GM18517 (cell line): Measurements from ENCODE around the gene SMIM35.

Experiments used
- ATAC-seq: cut with Tn5 transposase; IDR thresholded peaks from one replicate; pipeline ENCODE4 v1.9.1; 2021; ENCODE audit warnings: mild to moderate bottlenecking, moderate library complexity; ENCODE audit not compliant: unreplicated experiment

The SMIM35 gene

GRCh38 chr11:118060081-118060661 lies 26.6 kb downstream of the SMIM35 start:
- no peak for ATAC-seq

- no peak for ATAC-seq
Measured at GRCh38 chr11:118059246-118059940, 27.4 kb downstream of the SMIM35 start.

DNA sequence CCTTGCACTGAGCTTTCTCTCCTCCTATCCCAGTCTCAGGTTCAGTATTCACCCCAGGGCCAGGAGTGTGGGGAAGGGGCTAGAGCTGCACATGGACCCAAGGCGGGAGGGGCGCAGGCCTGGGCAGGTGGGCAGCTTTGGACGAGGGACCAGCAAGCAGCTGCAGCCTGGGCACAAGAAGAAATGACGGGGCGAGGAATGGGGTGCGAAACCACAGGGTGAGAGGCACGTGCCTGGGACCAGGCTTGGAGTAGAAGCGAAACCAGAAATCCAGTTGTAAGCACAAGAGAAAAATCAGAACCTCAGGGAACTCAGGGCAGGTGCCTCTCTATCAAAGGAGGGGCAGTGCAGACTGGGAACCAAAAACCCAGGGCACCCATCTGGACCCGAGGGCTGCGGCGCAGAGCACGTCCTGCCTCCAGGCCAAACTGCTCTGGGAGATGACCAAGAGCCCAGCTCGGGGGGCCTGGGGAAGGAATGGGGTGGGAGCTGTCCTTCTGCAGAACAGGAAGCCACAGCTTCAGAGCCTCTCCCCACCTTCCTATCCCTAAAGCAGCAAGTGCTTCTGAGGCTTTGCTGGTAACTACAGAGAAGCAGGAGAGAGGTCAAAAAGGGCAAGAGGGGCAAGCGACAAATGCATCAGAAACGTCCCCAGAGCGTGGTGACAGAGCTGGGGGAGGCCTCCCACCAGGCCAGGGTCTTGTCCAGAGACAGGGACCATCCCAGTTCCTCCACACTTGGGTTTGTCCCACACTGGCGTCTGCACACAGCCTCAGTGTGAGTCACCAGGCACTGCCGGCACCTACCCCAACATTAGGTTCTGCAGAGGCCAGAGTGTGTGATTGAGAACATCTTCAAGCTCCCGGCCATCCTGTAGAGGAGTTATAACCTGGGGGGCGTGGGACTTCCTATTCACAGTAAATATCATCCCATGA lies 28.2 kb downstream of the SMIM35 start:
- ATAC-seq = no peak

DNA sequence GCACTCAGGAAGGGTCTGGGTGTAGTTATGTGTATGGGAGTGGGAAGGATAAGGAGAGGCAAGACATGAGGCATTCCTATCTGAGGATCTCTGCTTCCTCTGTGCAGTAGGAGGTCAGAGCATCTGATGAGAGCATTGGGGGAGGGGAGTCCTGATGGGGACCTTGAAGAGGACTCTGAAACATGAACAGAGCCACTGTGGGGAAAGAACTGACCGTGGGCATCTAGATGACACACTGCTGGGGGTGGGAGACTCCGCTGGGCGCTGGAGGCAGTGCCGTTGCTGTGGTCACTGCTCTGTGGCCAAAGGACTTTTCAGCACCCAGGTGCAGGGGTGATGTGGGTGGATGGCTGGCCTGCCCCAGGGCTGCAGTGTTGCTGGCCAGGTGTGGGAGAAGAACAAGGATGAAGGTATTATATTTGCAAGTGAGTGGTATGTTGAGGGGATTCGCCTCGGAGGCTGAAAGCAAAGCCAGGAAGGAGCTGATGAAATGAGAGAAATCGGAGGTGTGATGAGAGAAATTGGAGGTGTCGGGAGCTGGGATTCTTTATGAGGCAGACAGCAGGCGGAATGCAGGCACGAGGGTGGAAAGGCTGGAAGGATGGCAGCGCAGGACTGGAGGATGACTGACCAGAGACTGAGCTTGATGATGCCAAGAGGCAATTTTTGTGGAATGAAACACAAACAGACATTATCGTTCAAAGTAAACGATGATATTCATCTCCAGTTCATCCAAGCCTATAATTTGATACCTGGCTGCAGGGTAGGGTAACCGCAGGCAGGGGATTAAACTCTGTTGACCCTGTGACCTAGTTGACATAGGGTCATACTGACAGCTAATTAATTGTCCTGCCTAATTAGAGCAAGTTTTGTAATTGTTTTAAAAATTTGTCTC lies 29.3 kb downstream of the SMIM35 start:
- ATAC-seq = no peak

DNA sequence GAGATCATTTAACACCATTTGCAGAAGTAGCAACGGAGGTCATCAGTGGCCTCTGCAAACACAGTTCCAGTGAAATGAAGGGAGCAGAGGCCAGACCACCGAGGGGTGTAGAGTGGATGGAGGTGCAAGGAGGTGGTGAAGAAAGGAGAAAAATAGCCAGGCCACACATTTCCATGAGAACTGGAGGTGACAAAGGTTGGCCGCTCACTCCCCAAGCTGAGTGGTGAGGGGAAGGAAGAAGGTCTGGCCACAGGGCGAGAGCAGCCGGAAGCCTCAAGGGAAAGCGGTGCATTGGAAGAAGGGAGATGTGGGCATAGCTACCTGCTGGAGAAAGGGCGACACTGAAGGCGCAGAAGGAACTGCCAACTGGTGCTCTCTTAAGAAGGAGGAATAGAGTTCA lies 30.0 kb downstream of the SMIM35 start:
- no peak for ATAC-seq

- no peak for ATAC-seq
Measured at GRCh38 chr11:118055966-118056365, 30.8 kb downstream of the SMIM35 start.

DNA sequence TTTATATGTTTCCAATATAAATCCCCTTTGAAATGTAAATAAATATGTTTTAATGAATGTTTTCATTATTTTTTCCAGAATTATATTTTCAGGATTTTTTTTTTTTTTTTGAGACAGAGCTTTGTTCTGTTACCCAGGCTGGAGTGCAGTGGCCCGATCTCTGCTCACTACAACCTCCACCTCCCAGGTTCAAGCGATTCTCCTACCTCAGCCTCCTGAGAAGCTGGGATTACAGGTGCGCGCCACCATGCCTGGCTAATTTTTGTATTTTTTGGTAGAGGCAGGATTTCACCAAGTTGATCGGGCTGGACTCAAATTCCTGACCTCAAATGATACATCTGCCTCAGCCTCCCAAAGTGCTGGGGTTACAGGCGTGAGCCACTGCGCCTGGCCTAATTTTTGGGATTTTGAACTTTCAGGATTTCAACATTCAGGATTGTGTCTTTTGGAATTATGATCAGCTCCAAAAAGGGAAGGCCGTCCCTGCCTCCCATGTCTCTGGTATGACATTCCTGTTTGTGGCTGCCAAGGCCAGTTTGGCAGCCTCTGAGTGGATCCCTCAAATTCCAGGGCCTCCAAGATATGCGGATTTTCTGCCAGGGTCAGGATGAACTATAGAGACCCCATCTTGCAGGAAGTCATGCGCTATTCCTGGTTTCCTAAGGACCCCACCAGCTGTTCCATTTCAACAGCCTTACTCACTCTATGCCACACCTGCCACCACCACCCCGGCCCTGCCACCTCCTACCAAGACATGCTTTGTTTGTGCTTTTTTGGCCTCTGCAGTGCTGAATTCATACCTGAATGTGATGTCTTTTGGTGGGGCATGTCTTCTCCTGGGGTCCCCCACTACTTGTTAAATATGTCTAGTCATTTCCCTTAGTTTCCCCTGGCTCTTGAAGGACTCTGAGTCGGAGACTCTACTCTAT lies 31.8 kb downstream of the SMIM35 start:
- ATAC-seq = no peak

DNA sequence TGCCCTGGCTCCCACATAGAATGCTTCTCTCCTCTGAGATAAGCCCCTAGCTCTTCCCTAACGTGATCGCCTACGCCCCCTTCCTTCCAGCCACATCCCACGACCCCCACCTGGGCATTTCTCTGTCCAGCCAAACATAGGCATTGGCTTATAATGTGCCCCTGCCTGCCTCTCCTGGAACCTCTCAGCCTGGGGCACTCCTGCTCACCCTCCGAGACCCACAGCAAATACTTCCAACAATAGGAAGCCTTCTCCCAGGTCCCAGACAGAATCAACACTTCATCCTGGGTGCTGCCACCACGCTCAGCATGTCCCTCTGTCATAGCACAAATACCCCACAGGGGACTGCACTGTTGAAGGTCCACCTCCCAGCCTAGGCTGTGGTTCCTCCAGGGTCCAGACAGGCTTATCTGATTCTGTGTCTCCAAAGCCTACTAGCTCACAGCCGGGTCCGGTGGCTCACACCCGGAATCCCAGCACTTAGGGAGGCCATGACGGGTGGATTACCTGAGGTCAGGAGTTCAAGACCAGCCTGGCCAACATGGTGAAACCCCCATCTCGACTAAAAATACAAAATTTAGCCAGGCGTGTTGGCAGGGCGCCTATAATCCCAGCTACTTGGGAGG lies 34.1 kb downstream of the SMIM35 start:
- no peak for ATAC-seq

GRCh38 chr11:118051611-118052461 lies 34.9 kb downstream of the SMIM35 start:
- no peak for ATAC-seq

- ATAC-seq = no peak
Measured at GRCh38 chr11:118051136-118051610, 35.6 kb downstream of the SMIM35 start.

DNA sequence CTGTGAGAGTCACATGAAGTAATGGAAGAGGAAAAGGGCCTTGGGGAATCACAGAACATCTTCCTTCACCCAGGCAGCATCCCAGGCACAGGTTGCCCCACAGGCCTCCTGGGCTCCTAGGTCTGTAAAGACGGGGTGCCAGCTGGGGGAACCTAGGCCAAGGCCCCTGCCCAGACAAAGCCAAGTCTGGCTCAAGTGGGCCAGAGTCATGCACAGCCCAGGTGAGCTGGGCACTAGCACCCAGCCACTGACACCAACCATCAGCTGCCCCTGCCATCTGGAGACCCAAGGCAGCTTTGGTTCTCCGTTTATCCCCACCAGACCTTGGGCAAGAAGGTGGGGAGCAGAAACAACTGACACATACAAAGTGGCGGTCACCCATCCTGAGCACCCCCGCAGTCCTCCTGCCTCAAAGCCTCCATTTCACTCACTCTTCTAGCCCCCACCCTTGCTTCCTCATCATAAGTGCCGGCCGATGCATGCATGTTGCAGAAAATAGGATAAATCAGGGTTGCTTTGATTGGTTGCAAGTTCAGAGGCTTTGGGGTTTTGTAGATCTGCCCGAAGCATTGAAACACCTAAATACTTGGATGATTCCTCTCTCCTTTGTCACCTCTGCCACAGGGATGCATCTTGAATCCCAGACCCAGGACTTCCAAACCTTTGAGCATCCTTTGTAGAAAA lies 36.4 kb downstream of the SMIM35 start:
- no peak for ATAC-seq

GRCh38 chr11:118049771-118050170 lies 37.0 kb downstream of the SMIM35 start:
- no peak for ATAC-seq

DNA sequence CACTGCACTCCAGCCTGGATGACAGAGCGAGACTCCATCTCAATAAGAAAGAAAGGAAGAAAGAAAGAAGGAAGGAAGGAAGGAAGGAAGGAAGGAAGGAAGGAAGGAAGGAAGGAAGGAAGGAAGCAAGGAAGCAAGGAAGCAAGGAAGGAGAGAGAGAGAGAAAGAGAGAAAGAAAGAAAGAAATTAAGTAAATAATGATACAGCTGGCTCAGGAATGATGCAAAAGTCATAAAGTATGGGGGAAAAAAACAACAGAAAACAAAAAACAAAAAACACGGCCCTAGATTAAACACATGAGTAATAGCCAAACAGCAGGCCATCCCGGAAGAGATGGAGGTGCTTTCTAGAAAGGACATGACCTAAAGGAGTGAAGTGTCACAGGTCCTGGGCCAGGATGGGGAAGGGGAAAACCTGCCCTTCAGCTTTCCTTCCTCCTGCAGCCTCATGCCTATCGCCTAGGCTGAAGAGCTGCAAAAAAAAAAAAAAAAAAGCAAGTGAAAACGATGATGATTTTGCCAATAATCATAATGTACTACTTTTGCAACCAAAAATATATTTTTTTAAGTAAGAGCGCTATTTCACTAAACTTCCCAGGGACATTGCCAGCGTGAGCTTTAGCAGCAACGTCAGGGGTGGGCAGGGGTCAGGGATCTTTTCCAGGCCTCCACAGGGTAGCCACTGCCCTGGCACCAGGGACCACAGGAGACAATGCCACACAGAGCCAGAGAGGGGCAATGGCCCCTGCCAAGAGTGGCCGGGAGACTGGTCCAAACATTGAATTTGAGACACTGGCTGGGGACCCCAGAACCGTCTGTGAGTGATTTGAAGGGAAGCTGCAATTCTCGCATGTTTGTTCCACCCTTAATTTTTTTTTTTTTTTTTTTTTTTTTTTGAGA lies 38.0 kb downstream of the SMIM35 start:
- no peak for ATAC-seq

GRCh38 chr11:118047749-118048148 lies 39.0 kb downstream of the SMIM35 start:
- no peak for ATAC-seq

GRCh38 chr11:118046964-118047700 lies 39.6 kb downstream of the SMIM35 start:
- ATAC-seq = no peak
